Coronary artery (tissue), 2 donors: ENCODE results near the gene CREB5.

Experiments
- DNase-seq: peaks from one replicate; pipeline ENCODE4 v3.0.0-alpha.2; 2017; ENCODE audit warnings: low spot score
- H3K27ac ChIP-seq, 2 donors: fragments of 200-600 bp; sonication (generic); one replicate each; pipeline ENCODE4 v1.5.1; 2016 to 2019
- H3K4me3 ChIP-seq: fragments of 200-600 bp; sonication (generic); 2 replicates; pipeline ENCODE4 v1.5.1; 2016; ENCODE audit warnings: mild to moderate bottlenecking, moderate library complexity
- TF ChIP-seq, protein P1 (sequence below): fragments of 200-600 bp; sonication (generic); IDR thresholded peaks from one replicate; pipeline ENCODE4 v1.5.1; 2019; ENCODE audit warnings: antibody characterized with exemption

Gene CREB5, protein sequence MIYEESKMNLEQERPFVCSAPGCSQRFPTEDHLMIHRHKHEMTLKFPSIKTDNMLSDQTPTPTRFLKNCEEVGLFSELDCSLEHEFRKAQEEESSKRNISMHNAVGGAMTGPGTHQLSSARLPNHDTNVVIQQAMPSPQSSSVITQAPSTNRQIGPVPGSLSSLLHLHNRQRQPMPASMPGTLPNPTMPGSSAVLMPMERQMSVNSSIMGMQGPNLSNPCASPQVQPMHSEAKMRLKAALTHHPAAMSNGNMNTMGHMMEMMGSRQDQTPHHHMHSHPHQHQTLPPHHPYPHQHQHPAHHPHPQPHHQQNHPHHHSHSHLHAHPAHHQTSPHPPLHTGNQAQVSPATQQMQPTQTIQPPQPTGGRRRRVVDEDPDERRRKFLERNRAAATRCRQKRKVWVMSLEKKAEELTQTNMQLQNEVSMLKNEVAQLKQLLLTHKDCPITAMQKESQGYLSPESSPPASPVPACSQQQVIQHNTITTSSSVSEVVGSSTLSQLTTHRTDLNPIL

DNA sequence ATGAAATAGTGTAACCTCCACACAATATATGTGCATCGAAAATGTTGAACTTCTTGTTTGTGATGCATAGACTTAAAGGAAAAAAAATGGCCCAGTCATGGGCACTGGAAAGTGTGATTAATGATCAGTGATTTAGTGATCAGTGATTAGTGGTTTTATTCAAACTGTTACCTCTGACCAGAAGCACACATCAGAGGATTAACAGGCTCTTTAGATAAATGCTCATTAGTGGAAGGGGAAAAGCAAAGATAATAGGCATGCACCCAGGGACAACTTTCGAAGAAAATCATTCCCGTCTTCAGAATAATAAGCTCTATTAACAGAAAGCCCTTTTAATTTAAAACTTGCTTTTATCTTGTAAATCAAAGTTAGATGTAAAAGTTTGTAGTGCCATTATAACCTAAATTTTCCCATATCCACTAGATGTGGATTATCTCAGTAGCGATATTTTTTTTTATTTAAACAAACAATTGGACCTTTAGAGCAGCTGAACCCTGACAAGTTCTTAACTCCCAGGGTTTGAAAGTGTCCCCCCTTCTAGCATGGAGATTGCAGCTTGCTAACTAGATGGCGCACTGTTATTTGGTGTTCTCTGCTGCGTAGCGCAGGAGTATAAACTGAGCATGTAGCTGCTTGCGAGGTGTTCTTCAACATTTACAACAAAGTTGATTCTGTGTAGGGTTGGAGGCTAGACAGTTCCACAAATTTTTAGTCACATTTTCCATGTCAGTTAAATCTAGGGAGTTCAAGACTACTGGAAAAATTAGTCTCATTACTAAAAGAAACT lies at the start of gene CREB5:
CREB5 (plus strand) TSS at position 643 of the 787 bp plus-strand sequence. CDS start 397 bp downstream, outside the sequence.
- TF ChIP-seq, protein P1, sequence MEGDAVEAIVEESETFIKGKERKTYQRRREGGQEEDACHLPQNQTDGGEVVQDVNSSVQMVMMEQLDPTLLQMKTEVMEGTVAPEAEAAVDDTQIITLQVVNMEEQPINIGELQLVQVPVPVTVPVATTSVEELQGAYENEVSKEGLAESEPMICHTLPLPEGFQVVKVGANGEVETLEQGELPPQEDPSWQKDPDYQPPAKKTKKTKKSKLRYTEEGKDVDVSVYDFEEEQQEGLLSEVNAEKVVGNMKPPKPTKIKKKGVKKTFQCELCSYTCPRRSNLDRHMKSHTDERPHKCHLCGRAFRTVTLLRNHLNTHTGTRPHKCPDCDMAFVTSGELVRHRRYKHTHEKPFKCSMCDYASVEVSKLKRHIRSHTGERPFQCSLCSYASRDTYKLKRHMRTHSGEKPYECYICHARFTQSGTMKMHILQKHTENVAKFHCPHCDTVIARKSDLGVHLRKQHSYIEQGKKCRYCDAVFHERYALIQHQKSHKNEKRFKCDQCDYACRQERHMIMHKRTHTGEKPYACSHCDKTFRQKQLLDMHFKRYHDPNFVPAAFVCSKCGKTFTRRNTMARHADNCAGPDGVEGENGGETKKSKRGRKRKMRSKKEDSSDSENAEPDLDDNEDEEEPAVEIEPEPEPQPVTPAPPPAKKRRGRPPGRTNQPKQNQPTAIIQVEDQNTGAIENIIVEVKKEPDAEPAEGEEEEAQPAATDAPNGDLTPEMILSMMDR, result no peak
- peak within 1 kb of the TSS in 1 of 2 donors; percentile 85 for H3K27ac ChIP-seq
- H3K4me3 ChIP-seq, result peak within 1 kb of the TSS; percentile 92
- no peak for DNase-seq

DNA sequence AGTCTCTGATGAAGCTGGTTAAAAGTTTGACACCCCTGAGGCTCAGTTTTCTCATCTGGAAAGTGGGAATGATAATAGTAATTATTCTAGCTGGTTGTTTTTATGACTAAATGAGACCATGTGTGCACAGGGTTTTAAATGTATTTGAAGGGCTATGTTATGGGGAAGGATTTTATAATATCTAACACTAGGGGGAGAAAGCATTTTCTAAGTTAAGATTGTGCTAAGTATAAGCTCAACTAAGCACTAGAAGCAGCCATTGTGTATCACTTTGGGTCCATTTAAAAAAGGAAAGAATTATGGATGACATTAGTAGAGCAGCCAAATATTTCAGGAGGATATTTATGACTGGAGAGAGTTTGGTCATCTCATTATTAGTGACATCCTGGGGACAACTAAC lies 49.5 kb upstream of the CREB5 start:
- no peak for DNase-seq
- TF ChIP-seq, protein P1, result no peak
- Histone ChIP-seq H3K27ac (no peak overlapping the region), H3K4me3 (no peak overlapping the region)

DNA sequence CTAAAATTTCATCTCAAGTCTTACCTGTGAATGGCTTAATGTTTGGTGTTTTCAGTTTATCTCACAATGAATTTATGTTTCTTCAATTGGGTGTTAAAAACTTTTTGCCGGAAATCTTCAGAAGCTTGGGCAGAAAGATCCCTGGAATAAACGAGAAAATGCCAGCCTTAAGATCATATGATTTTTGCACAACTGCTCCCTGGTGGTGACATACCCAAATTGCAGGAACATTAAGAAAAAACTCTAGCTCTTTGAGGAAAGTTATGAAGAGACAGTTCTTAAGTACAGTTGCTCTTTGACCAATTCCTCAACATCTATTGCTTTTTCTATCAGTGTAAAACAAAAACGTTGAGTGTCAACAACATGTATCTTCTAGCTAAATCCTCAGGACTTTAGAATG lies 48.2 kb upstream of the CREB5 start:
- H3K4me3 ChIP-seq, result no peak overlapping the region
- TF ChIP-seq, protein P1, result no peak
- no peak overlapping the region for H3K27ac ChIP-seq
- no peak for DNase-seq

DNA sequence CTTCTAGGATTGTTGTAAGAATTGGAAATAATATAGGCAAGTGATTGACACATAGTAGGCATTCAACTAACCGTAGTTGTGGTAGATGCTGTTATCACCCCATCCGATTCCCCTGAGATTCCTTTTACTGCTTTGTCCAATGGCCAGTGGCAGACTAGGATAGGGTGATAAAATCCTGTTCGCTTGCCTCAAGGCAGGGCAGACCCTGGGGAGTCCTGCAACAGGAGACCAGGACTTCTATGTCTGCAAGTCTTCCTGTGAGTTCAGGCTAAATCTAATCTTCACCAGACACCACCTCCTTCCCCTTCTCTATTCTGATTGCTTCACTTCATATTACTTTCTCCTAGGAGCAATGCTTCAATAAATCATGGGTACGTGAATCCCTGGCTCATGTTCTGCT lies 42.8 kb upstream of the CREB5 start:
- TF ChIP-seq, protein P1, result no peak
- Histone ChIP-seq H3K4me3 (no peak overlapping the region), H3K27ac (no peak overlapping the region)
- DNase-seq, result no peak

DNA sequence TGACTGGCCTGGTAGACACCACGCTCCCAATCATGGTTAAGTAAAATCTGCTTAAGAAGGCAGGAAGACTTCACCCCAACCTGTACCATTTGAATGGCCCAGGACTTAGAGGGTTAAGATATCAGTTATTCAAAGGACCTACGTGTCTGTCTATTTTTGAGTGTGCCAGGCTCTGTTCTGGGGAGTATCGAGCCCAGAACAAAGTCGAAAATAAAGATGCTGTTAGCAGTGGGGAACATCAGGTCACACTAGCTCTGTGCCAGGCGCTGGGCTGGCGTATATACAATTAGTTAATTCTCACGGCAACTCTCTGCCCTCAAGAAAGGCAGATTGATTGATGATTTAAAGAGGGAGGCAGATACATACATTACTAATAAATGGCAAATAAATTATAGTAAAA lies 40.5 kb upstream of the CREB5 start:
- Histone ChIP-seq H3K27ac (no peak overlapping the region), H3K4me3 (no peak overlapping the region)
- DNase-seq, result no peak
- TF ChIP-seq, protein P1, result no peak

DNA sequence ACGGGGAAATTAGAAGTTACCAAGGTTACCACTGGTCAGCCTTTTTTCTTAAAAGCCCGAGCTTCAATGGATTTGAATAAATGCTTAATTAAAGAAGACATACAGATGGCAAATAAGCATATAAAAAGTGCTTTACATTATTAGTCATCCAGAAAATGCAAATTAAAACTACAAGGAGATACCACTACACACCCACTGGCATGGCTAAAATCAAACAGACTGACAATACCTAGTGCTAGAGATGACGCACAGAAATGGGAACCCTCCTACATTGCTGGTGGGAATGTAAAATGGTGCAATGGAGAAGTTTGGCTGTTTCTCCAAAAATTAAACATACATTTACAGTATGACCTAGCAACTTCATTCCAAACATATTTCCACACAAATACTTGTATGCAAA lies 38.3 kb upstream of the CREB5 start:
- Histone ChIP-seq H3K4me3 (no peak overlapping the region), H3K27ac (no peak overlapping the region)
- no peak for DNase-seq
- TF ChIP-seq, protein P1, result no peak
